Measurements from ENCODE around the gene PC. TPM values are rescaled to one million over a fixed set of nuclear protein-coding genes. Genes with fewer than 3 reads are reported as not detected.

Gene PC
- polyA plus RNA-seq, 1 of the 3 experiments (the other 2 are of a cell fraction): 9.7 TPM

- ChIA-PET POLR2A (no interaction called here), CTCF (interaction anchor here (10.2 kb wide), 1 partner anchor 11 kb away, joined by 54 read pairs; the partner anchor contains the start of gene C11orf86)
- WGBS (ENCODE audit: low lambda C conversion rate): 83% methylated on average over 3 of the region's 3 CpGs
- Histone ChIP-seq H3K27me3 (ENCODE audit: insufficient read depth) (no peaks in the 10 kb centered on the region), H3K9me2 (no peaks in the 10 kb centered on the region), H3K9me3 (no peaks in the 10 kb centered on the region), H4K20me1 (ENCODE audit: insufficient read depth) (no peaks in the 10 kb centered on the region), H3K27ac (ENCODE audit: low read depth in 2 of 2, low read length in 1 of 2) (no peak overlapping the region), H3K79me2 (ENCODE audit: insufficient read depth) (no peaks in the 10 kb centered on the region), H3K36me3 (replicated peaks in 1 of 2; ENCODE audit: control insufficient read depth in 1 of 2, insufficient read depth in 2 of 2, low read length in 1 of 2) (no peaks in the 10 kb centered on the region), H3K9ac (no peak overlapping the region), H3F3A (replicated peaks; ENCODE audit: insufficient read depth) (peaks cover 11% of the 10 kb centered on the region), H3K4me3 (ENCODE audit: low read depth in 2 of 2, low read length in 1 of 2) (no peak overlapping the region), H3K4me1 (ENCODE audit: control insufficient read depth in 1 of 2, insufficient read depth in 2 of 2, low read depth in 1 of 2, low read length in 1 of 2) (peaks cover 0 to 10% of the 10 kb centered on the region in 2 experiments; a peak in 2 of 4 replicates), H3K4me2 (no peak overlapping the region), H2AFZ (ENCODE audit: low read depth) (no peak overlapping the region)
- no peak for DNase-seq
- TF ChIP-seq RXRA (IDR thresholded peaks at IDR 0.05; ENCODE audit: borderline replicate concordance, low read depth) (no peak), RFX5 (IDR thresholded peaks at IDR 0.05; ENCODE audit: low read length) (no peak), RCOR1 (IDR thresholded peaks at IDR 0.05; ENCODE audit: low read length) (no peak), FOSL2 (IDR thresholded peaks at IDR 0.05; ENCODE audit: borderline replicate concordance, low read depth) (no peak), SIN3A (IDR thresholded peaks at IDR 0.05; ENCODE audit: borderline replicate concordance, low read depth, low read length) (no peak), GABPA (IDR thresholded peaks at IDR 0.05; ENCODE audit: low read depth) (no peak), SMC3 (IDR thresholded peaks at IDR 0.05; ENCODE audit: low read depth, low read length) (no peak)
- TF ChIP-seq, protein P1, sequence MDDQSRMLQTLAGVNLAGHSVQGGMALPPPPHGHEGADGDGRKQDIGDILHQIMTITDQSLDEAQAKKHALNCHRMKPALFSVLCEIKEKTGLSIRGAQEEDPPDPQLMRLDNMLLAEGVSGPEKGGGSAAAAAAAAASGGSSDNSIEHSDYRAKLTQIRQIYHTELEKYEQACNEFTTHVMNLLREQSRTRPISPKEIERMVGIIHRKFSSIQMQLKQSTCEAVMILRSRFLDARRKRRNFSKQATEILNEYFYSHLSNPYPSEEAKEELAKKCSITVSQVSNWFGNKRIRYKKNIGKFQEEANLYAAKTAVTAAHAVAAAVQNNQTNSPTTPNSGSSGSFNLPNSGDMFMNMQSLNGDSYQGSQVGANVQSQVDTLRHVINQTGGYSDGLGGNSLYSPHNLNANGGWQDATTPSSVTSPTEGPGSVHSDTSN (IDR thresholded peaks at IDR 0.05): no peak
- TF ChIP-seq, protein P2, sequence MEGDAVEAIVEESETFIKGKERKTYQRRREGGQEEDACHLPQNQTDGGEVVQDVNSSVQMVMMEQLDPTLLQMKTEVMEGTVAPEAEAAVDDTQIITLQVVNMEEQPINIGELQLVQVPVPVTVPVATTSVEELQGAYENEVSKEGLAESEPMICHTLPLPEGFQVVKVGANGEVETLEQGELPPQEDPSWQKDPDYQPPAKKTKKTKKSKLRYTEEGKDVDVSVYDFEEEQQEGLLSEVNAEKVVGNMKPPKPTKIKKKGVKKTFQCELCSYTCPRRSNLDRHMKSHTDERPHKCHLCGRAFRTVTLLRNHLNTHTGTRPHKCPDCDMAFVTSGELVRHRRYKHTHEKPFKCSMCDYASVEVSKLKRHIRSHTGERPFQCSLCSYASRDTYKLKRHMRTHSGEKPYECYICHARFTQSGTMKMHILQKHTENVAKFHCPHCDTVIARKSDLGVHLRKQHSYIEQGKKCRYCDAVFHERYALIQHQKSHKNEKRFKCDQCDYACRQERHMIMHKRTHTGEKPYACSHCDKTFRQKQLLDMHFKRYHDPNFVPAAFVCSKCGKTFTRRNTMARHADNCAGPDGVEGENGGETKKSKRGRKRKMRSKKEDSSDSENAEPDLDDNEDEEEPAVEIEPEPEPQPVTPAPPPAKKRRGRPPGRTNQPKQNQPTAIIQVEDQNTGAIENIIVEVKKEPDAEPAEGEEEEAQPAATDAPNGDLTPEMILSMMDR (IDR thresholded peaks at IDR 0.05): no peak
- TF ChIP-seq, protein P3, sequence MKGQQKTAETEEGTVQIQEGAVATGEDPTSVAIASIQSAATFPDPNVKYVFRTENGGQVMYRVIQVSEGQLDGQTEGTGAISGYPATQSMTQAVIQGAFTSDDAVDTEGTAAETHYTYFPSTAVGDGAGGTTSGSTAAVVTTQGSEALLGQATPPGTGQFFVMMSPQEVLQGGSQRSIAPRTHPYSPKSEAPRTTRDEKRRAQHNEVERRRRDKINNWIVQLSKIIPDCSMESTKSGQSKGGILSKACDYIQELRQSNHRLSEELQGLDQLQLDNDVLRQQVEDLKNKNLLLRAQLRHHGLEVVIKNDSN (IDR thresholded peaks at IDR 0.05; ENCODE audit: borderline replicate concordance, low read depth): no peak
- TF ChIP-seq, protein P4, sequence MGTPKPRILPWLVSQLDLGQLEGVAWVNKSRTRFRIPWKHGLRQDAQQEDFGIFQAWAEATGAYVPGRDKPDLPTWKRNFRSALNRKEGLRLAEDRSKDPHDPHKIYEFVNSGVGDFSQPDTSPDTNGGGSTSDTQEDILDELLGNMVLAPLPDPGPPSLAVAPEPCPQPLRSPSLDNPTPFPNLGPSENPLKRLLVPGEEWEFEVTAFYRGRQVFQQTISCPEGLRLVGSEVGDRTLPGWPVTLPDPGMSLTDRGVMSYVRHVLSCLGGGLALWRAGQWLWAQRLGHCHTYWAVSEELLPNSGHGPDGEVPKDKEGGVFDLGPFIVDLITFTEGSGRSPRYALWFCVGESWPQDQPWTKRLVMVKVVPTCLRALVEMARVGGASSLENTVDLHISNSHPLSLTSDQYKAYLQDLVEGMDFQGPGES (IDR thresholded peaks at IDR 0.05; ENCODE audit: low read depth, low read length): no peak
Measured at GRCh38 chr11:66964495-66964894, 6.3 kb upstream of the PC start.

DNA sequence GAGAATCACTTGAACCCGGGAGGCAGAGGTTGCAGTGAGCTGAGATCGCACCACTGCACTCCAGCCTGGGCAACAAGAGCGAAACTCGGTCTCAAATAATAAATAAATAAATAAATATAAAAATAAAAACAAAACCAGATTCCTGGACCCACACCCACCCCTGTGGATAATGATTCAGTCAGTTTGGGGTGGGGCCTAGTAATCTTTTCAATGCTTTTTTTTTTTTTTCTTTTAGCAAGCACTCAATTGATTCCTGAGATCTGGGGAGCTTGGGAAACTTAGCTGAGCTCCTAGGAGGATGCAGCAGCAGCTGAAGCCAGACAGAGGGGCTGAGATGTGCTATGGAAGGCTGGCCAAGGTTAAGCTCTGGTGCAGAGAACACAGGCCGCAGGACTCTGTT, 4.6 kb upstream of the PC start:
- Histone ChIP-seq H3K9me2 (no peaks in the 10 kb centered on the region), H3K4me3 (ENCODE audit: low read depth in 2 of 2, low read length in 1 of 2) (no peak overlapping the region), H3K27me3 (ENCODE audit: insufficient read depth) (no peaks in the 10 kb centered on the region), H3K9ac (no peak overlapping the region), H2AFZ (ENCODE audit: low read depth) (no peak overlapping the region), H3K27ac (ENCODE audit: low read depth in 2 of 2, low read length in 1 of 2) (no peak overlapping the region), H3F3A (replicated peaks; ENCODE audit: insufficient read depth) (peaks cover 8% of the 10 kb centered on the region), H4K20me1 (ENCODE audit: insufficient read depth) (no peaks in the 10 kb centered on the region), H3K9me3 (no peaks in the 10 kb centered on the region), H3K36me3 (replicated peaks in 1 of 2; ENCODE audit: control insufficient read depth in 1 of 2, insufficient read depth in 2 of 2, low read length in 1 of 2) (no peaks in the 10 kb centered on the region), H3K4me2 (no peak overlapping the region), H3K79me2 (ENCODE audit: insufficient read depth) (no peaks in the 10 kb centered on the region), H3K4me1 (ENCODE audit: control insufficient read depth in 1 of 2, insufficient read depth in 2 of 2, low read depth in 1 of 2, low read length in 1 of 2) (peaks cover 2 to 5% of the 10 kb centered on the region in 2 experiments; a peak in 2 of 4 replicates)
- TF ChIP-seq GABPA (IDR thresholded peaks at IDR 0.05; ENCODE audit: low read depth) (no peak), TCF12 (IDR thresholded peaks at IDR 0.05) (no peak), FOXJ3 (CRISPR knock-in tag; IDR thresholded peaks at IDR 0.05) (no peak), MXI1 (IDR thresholded peaks at IDR 0.05; ENCODE audit: low read depth, low read length) (no peak), JUND (IDR thresholded peaks at IDR 0.05) (no peak), FOSL2 (IDR thresholded peaks at IDR 0.05; ENCODE audit: borderline replicate concordance, low read depth) (no peak), EP300 (IDR thresholded peaks at IDR 0.05; ENCODE audit: borderline replicate concordance in 1 of 2, low read depth in 1 of 2, low read length in 1 of 2) (no peak), FOXM1 (IDR thresholded peaks at IDR 0.05; ENCODE audit: low read depth) (no peak), NRF1 (IDR thresholded peaks at IDR 0.05; ENCODE audit: low read depth, low read length) (no peak)
- no peak for DNase-seq
- ChIA-PET POLR2A (no interaction called here), CTCF (interaction anchor here (10.2 kb wide), 1 partner anchor 13 kb away, joined by 54 read pairs; the partner anchor contains the start of gene C11orf86)
- 92% methylated on average over 5 of the region's 5 CpGs for WGBS (ENCODE audit: low lambda C conversion rate)

Measured in SK-N-SH (cell line).